IPS-NIHi7 (cell line): ENCODE measurements around the gene ACOXL.

ENCODE experiments used
- DNase-seq: peaks from one replicate; pipeline ENCODE4 v3.0.0; 2012; ENCODE audit warnings: mixed read lengths; ENCODE audit errors: extremely low spot score

The ACOXL gene

DNA sequence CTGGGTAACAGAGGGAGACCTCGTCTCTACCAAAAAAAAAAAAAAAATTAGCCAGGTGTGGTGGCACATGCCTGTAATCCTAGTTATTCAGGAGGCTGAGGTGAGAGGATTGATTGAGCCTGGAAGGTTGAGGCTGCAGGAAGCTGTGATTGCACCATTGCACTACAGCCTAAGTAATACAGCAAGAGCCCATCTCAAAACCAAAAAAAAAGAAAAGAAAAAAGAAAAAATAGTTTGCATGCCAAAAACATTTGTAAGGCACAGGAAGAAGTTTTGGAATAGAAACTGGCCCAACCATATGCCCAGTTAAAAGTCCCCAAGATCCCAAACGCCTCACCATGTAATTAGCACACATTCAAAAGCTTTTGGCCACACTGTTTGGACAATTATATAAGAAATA lies 13.4 kb upstream of the ACOXL start:
- DNase-seq: no peak

DNA sequence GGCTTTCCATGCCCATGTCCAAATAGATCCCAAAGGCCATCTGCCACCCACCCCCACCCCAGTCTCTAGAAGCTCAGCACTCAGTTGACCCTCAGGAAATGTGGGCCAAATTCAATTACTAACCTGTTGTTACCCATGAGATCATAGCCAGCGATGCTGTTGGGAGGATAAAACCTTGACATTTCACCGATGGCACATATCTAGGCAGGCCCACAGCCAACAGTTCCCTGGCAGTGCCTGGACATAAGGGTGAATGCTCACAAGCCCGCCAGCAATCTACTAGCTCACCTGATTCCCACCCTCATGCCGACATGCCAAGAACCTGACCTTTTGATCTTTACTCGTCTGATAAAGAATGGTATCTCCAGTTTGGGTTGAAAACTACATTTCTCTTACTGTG lies 11.8 kb upstream of the ACOXL start:
- no peak for DNase-seq

DNA sequence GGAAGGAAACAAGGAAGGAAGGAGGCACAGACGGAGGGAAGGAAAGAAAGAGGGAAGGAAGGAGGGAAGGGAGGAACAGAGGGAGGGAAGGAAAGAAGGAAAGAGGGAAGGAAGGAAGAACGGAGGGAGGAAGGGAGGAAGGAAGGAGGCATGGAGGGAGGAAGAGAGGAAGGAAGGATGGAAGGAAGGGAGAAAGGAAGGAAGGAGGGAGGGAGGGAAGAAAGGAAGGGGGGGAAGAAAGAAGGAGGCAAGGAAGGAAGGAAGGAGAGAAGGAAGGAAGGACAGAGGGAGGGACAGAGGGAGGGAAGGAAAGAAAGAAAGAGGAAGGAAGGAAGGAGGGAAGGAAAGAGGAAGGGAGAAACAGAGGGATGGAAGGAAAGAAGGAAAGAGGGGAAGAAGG lies 7.6 kb upstream of the ACOXL start:
- DNase-seq: no peak

DNA sequence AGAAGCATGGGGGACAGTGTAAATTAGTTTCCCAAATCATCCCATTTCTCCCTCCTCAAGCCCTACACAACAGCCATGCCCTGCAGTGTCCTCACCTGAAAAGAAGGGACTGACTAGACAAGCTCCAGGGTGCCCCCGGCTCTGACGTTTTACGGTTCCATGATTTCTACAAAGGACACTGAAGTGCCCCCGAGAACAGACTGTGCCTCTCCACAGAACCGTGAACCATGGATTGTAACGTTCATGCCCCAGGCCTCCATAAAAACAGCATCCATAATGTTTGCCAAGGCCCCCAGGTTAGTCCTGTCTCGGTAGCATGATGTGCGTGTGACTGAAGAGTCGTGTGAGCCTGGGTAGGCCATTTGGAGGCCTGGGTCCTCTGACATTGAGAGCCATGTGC lies 7.0 kb upstream of the ACOXL start:
- no peak for DNase-seq

DNA sequence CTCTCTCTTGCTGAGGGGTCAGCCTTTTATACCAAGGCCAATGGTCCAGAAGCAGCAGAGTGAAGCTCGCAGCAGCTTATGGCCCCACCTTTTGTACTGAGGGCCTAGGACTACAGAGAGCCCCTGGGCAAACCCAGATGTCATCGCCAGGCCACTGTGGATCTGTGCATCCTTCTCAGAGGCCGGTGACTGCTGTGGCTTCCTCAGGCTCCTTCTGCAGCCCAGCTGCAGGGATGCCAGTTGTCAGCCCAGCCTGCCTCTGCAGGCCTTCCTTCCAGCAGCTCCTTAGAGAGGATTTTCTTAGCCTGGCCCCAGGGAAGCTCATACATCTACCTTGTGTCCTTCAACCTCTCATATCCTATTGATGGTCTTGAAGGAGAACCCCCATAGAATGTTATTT lies 6.5 kb upstream of the ACOXL start:
- no peak for DNase-seq

DNA sequence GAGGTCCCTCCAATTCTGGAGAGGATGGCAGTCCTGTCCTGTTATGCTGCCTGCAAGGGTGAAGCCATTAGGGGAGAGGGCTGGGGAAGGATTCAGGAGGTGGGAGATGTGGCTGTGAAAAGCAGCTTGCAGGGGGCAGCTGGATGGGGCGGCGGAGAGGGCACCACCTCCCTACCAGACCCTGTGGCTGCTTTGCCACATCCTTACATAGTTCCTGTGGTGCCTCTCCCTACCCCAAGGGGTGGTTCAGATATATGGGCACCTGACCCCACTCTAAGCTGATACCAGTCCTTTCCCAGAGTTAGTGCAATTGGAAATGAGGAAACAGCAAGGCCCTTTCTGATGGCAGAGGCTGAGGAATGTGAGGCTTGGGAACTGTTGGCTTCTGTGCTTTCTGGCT lies 6.1 kb upstream of the ACOXL start:
- DNase-seq: no peak

DNA sequence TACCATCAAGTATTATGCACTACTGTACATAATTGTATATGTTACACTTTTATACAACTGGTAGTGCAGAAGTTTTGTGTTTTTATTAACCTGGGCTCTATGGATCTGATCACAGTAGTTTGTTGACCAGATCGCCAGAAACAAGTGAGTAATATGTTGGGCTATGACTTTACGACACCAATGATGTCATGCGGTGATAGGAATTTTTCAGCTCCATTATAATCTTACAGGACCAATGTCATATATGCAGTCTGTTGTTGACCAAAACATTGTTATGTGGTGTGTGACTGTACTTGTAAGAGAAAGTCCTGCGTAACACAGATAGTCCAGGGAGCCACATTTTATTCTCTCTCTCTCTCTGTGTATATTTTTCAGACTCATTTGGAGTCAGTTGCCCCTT lies 4.5 kb upstream of the ACOXL start:
- no peak for DNase-seq

DNA sequence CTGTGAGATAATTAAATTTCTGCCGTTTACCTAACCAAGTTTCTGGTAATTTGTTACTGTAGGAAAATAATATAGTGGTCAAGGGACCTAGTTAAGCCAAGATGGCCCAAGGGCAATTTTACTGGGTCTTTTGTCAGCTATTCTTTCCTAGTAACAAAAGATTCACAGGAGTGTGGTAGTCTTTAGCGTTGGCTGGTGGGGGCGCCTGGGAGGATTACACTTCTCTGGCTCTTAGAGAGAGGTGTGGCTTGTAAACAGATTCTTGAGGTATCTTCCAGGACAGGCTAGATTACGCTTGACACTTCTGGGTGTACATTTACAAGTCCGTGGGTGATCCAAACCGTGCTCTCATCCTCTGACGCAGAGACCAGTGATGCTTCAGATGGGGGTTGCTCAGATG lies 3.3 kb upstream of the ACOXL start:
- DNase-seq: peak; percentile 41

DNA sequence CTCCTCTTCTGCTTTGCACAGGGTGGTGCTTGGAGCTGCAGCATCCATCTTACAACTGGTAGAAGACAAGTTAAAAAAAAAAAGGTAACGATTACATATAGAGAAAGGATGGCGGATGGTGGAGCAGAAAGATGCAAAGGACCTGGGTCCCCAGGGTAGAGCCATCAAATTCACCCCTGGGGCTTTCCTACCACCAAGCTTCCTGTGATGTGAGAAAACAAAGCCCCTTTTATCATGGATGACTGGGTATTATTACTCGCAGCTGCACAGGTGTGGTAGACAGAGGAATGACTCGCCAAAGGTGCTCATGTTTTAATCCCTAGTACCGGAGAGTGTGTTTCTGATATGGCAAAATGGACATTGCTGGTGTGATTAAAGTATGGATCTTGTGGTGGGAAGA lies 1.3 kb upstream of the ACOXL start:
- DNase-seq: no peak

DNA sequence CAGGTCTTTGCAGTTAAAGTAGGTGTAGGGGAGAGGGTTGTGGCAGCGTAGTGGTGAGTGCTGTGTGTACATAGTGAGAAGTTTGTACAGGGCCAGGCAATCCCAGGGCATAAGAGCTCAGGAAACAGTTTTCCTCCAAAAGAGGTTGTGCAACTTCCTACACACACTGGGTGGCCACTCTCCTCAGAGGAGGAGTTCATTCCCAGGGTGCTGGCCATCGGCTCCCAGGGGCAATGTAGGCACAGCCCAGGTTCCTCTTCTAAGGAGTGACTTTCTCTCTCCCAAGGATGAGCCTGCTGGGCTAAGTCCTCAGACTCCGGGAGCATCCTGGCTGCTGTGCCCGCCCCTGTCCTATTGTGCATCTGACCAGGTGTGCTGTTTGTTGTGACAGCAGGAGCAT lies 3.0 kb downstream of the ACOXL start:
- DNase-seq: peak; percentile 46

DNA sequence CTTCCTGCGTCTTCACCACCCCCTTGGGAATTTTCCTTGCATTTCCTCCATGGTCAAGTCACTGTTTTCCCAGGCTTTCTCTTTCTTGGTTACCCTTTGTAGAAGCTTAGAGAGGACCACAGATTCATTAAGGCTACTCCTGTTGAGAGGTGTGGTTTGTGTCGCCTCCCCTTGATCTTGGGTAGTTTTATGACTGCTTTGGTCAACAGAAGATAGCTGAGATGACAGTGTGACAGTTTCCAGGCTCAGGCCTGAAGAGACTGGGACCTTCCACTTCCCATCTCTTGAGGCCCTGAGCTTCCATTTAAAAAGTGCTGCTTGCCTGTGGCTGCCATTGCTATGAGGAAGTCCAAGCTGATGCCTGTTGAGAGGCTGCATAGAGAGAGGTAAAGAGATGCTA lies 5.4 kb downstream of the ACOXL start:
- DNase-seq: no peak

DNA sequence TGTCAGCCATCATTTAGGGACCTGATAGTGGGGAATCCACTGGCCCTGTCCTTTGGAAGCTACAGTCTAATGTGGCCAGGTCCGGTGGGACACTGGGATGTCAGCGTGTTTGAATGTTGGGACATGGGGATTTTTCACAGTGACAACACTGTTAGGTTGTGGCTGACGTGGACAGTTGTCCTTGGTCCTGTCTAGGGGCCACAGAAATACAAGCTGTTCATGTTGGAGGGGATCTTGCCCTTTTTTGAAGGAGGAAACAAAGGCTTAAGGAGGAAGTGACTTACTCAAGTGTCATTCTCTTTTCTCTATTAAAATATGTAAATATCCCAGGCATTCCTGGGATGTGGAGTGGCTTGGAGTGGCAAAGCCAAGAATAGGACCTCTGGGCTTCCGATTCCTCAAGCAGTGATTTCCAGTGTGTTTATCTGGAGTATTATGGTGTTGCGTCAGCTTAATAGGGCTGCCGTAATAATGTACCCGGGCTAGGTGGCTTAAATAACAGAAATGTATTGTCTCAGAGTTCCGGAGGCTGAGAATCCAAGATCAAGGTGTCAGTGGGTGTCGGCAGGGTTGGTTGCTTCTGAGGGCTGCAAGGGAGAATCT lies 8.5 kb downstream of the ACOXL start:
- DNase-seq: no peak

DNA sequence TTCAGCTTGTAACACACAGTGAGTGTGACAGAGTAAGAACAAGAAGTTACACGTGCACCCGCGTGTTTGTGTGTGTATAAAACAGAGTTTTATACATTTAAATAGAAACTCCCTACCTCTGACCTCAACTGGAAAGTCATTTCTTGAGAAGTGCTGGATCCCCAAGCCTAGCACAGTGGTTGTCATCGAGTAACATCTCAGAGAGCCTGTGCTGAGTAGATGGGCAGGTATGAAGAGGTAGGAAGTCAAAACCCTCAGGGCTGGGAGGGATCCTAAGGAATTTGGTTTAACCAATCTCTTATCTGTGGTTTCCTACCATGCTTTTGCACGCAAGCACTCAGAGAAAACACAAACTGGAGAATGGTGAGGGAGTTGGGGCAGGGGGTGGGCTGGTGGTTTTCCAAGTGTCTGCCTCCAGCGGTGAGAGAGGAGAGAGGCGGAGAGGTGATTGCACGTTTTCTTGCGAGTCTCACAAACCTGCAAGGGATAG lies 9.2 kb downstream of the ACOXL start:
- peak; percentile 54 for DNase-seq

DNA sequence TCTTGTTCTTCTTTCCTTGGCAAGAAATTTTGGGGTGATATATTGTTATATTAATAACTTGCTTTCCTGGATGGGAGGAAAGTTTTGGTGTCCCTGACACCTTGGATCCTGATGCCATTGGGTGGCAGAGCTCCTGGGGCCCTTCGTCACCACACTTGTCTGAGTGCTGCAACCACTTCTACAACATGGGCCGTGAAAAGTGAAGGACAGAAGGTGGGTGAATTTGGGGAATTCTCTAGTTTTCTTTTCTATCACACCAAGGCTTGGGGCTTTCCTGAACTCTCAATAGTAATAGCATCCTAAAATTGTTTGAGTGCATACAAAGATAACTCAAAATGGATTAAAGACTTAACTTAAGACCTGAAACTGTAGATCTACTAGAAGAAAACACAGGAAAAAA lies 10.0 kb downstream of the ACOXL start:
- DNase-seq: no peak

DNA sequence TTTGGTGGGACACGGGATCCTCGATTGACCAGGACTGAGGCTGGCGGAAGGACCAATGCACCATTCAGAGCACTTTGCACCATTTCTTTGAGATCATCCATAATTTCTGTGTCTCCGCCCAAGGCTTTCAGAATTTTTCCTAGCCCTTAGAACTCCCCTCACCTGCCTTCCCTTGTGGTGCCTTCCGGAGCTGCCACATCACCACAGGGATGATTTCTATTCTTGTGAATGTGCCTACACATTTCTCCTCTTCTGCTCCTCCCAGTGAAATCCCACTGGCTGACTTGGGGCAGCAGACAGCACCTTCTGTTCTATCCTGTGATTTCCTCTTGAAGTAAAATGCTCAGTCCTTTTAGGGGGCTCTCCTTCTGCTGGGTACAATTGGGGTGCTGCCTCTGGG lies 11.2 kb downstream of the ACOXL start:
- no peak for DNase-seq

DNA sequence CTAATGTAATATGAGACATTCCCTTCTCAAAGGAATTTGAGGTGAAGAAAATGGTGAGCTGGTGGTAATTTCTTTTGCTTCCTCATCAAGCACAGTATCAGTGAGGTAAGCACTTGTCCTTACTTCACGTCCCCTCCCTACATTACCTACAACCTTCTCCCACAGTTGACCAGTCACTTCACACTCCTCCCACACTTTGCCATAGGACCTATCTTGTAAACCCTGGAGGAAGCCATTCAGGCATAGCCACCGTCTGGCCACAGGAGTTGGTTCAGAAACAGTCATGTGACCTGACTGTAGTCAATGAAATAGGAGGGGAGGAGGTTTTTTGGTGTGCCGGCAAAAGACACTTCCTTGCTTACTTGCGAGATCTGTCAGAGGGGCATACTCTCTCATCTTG lies 12.1 kb downstream of the ACOXL start:
- DNase-seq: no peak

DNA sequence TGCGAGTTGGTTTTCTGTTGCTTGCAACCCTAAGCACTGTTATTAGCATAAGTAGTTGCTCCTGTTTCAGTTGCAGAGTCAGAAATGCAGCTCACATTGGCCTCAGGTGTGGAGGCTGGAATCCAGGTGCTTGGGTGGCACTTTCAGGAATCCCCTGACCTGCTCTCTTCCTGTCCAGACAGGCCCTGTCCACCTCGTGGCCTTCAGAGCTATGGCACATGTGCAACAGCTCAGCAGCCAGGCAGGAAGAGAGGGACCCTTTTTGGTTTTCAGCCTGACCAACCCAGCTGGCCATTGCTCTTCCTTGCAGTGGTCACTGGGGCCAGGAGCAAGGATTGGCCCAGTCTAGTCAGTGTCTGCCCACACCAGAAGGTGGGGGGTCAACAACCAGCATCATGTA lies 12.7 kb downstream of the ACOXL start:
- no peak for DNase-seq

DNA sequence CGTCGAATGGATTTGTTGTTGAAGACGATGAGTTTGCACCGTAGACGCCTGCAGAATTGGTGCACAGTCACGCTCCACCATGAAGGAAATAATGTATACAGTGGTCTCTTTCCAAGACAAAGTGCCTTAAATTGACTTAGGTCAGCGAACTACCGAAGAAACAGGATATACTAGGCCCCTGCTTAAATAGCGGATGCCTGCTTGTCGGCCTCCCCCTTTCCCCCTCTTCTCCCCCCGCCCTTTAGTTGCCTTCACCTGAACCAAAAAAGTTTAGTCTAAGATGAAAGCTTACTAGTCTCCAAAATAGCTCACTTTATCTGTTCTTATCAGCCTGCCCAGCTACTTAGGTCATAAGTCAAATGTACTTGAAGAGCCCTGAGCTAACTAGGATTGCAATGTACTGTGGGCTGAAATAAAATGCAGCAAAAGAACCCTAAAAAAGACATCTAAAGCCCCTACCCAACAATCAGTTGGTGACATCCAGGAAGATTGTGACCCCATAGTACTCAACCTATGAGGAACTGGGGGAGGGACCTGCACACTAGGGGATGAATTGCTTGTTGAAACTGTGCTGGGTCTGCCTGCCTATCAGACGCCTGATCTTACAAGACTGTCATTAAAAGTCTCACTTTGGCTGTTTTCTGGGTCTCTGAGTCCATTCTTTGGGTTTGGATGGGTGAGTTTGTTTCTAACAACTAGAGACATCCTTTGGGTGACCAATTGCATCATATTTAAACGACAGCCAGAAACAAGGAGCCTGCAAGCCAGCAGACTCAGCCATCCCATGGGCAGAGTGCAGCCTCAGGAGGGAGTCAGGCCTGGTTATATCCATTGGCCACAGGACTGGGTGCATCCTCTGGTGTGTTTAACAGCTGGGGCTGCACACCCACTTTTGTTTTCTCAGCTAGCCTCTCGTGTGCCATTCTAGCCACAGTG lies 14.5 kb downstream of the ACOXL start:
- no peak for DNase-seq

DNA sequence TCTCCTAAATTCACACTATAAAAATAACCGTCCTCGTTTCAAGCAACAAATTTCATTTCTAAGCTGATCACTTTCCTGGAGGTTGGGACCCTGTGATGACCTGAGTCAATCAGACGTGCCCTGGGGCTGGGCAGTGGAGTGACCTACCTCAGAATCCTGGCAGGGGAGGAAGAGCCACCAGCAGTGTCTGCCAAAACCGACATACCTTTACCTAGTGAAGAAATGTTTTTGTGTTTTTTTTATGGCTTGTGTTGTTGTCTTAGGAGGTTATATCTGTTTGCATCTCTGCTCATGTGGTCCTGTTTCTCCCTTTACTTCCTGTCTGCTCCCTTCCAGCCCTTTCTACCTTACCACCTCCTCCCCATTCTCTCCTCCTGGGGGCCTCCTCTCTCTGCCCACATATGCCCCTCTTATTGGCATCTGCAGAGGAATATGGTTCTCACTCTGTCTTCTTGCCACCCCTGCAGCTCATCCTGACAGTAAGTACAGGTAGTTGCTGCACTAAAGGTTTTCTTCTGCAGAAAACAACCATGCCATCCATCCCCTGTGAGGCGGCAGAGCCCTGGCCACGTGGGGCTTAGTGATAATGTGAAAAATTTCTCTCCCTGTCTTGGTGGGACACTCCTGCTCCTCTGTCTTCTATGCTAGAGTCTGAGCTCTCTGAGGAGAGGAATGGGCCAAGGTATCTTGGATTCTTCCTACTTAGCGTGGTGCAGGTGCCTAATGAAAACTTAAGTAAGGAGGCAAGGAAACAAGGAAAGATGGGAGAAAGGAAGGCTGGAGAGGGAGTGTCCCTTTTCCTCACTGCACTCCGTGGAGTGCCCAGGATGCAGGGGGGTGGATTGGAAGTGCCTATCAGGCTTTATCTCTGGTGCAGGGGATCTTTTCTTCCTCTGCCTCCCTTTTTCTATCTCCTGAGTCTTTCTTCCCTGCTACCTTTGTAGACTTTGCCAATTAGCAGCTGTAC lies 15.4 kb downstream of the ACOXL start:
- no peak for DNase-seq

DNA sequence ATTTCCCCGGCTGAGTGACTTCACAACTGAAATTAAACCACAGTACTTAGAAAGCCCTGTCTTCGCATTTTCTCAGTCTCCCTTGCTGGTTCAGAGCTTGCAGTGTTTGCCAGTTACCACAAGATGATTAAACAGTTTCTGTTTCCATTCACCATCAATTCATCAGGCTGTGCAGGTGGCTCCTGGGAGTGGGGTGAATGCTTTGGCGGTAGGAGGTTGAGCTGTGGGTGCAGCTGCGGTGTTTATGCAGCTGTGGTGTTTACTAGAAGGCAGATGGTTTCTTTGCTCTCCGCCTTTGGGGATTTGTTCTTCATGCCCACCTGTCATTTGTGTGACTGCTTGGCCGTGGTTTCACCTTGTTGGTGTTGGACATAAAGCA lies 16.1 kb downstream of the ACOXL start:
- DNase-seq: no peak

DNA sequence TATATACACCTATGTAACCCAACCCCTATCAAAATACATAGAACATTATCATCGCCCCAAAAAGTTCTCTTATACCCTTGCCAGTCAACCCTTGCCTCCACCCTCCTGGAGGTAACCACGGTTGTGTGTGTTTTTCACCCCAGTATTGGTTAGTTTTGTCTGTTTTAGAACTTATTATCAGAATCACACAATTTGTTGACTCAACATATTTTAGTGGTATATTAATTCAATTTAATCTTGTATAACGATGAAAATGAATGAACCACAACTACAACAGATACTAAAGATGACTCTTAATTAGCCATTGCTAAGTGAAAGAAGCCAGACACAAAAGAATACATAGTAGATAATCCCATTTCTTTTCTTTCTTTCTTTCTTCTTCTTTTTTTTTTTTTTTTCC lies 19.3 kb downstream of the ACOXL start:
- no peak for DNase-seq

DNA sequence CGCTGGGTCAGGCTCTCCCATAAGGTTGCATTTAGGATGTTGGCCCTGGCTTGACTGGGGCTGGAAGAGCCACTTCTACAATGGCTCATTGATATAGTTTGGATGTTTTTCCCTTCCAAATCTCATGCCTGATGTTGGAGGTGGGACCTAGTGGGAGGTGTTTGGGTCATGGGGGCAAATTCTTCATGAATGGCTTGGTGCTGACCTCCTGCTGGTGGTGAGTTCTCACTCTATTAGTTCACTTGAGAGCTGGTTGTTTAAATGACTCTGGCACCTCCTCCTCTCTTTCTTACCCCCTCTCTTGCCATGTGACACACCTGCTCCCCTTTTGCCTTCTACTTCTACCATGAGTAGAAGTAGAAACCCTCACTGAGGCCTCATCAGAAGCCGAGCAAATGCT lies 20.5 kb downstream of the ACOXL start:
- no peak for DNase-seq
